Measurements from ENCODE around the gene POLH.
A peak's percentile ranks its signal among the peaks of the same experiment; 100 is the strongest.

Gene POLH

GRCh38 chr6:43621836-43622180 lies 45.8 kb downstream of the POLH start:
- H3K9me3 ChIP-seq (ENCODE audit: control insufficient read depth in 2 of 2, low read length in 2 of 2) = no peaks in the 10 kb centered on the region
- peaks cover 4% of the 10 kb centered on the region for H3K4me1 ChIP-seq (ENCODE audit: control insufficient read depth, insufficient read depth, low read length)
- H3K27ac ChIP-seq (ENCODE audit: low read length) = no peak overlapping the region
- no peak overlapping the region for H3K4me3 ChIP-seq (ENCODE audit: low read length in 2 of 2)
- no peaks in the 10 kb centered on the region for H3K27me3 ChIP-seq (ENCODE audit: control insufficient read depth in 1 of 2, insufficient read depth in 2 of 2, low read length in 2 of 2)
- no peak overlapping the region for H3K9ac ChIP-seq (ENCODE audit: low read length in 2 of 2)
- peaks cover 49 to 55% of the 10 kb centered on the region in 2 donors for H3K36me3 ChIP-seq (ENCODE audit: control insufficient read depth in 2 of 2, insufficient read depth in 2 of 2, low read length in 2 of 2)

GRCh38 chr6:43622541-43622940 lies 46.6 kb downstream of the POLH start:
- no peaks in the 10 kb centered on the region for H3K27me3 ChIP-seq (ENCODE audit: control insufficient read depth in 1 of 2, insufficient read depth in 2 of 2, low read length in 2 of 2)
- peaks cover 12% of the 10 kb centered on the region for H3K4me1 ChIP-seq (ENCODE audit: control insufficient read depth, insufficient read depth, low read length)
- H3K36me3 ChIP-seq (ENCODE audit: control insufficient read depth in 2 of 2, insufficient read depth in 2 of 2, low read length in 2 of 2) = peaks cover 49 to 55% of the 10 kb centered on the region in 2 donors
- no peak overlapping the region for H3K9ac ChIP-seq (ENCODE audit: low read length in 2 of 2)
- no peak overlapping the region for H3K4me3 ChIP-seq (ENCODE audit: low read length in 2 of 2)
- no peak overlapping the region for H3K27ac ChIP-seq (ENCODE audit: low read length)
- no peaks in the 10 kb centered on the region for H3K9me3 ChIP-seq (ENCODE audit: control insufficient read depth in 2 of 2, low read length in 2 of 2)

DNA sequence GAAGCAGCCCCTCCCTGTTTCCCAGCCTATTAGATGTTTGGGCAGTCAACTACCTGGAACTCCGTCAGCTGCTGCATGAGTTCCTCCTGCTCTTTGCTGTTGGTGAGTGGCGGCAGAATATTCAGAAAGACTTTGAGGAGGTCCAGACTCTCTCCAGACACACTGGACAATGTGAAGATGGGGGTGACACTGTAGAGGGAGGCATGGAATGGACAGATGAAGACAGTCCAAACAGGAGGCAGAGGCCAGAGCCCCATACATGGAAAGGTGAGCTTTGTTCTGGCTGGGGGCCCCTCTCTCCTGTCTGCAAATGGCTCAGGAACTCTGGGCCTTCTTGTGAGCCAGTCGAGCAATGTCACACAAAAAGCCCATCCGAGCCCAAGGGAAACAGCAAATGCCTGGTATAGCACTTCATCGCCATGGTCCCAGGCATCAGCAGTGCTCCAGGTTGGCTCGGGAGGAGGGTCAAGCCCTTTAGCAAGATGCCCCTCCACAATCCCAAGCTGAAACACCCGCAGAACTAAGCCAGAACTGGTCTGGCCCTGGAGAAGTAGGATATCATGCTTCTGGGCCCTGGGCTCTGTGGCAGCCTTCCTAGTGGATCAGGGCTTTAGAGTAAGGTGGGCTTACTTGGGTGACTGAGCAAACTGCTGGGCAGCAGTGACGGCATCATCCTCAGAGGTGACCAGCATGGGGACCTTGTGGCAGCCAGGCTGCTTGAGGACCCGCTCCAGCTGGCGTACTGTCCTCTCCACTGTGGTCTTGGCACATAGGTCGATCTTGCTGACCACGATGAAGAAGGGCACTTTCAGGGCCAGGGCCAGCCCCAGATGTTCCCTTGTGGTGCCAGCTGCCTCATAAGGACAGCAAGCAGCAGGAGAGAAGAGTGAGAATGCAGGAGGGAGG lies 48.1 kb downstream of the POLH start:
- peaks cover 16% of the 10 kb centered on the region for H3K4me1 ChIP-seq (ENCODE audit: control insufficient read depth, insufficient read depth, low read length)
- peaks cover 49 to 55% of the 10 kb centered on the region in 2 donors for H3K36me3 ChIP-seq (ENCODE audit: control insufficient read depth in 2 of 2, insufficient read depth in 2 of 2, low read length in 2 of 2)
- no peaks in the 10 kb centered on the region for H3K27me3 ChIP-seq (ENCODE audit: control insufficient read depth in 1 of 2, insufficient read depth in 2 of 2, low read length in 2 of 2)
- no peaks in the 10 kb centered on the region for H3K9me3 ChIP-seq (ENCODE audit: control insufficient read depth in 2 of 2, low read length in 2 of 2)
- H3K4me3 ChIP-seq (ENCODE audit: low read length in 2 of 2) = no peak overlapping the region
- H3K27ac ChIP-seq (ENCODE audit: low read length) = no peak overlapping the region
- H3K9ac ChIP-seq (ENCODE audit: low read length in 2 of 2) = no peak overlapping the region

- H3K36me3 ChIP-seq (ENCODE audit: control insufficient read depth in 2 of 2, insufficient read depth in 2 of 2, low read length in 2 of 2) = peaks cover 49 to 55% of the 10 kb centered on the region in 2 donors
- H3K9ac ChIP-seq (ENCODE audit: low read length in 2 of 2) = no peak overlapping the region
- H3K9me3 ChIP-seq (ENCODE audit: control insufficient read depth in 2 of 2, low read length in 2 of 2) = no peaks in the 10 kb centered on the region
These were observed 48.9 kb downstream of the POLH start for GRCh38 chr6:43624786-43625288.

GRCh38 chr6:43625393-43625992 lies 49.5 kb downstream of the POLH start:
- H3K4me1 ChIP-seq (ENCODE audit: control insufficient read depth, insufficient read depth, low read length) = peaks cover 27% of the 10 kb centered on the region
- H3K36me3 ChIP-seq (ENCODE audit: control insufficient read depth in 2 of 2, insufficient read depth in 2 of 2, low read length in 2 of 2) = peaks cover 48 to 52% of the 10 kb centered on the region in 2 donors
- no peaks in the 10 kb centered on the region for H3K27me3 ChIP-seq (ENCODE audit: control insufficient read depth in 1 of 2, insufficient read depth in 2 of 2, low read length in 2 of 2)
- no peak overlapping the region for H3K27ac ChIP-seq (ENCODE audit: low read length)
- H3K9ac ChIP-seq (ENCODE audit: low read length in 2 of 2) = no peak overlapping the region
- H3K9me3 ChIP-seq (ENCODE audit: control insufficient read depth in 2 of 2, low read length in 2 of 2) = no peaks in the 10 kb centered on the region
- no peak overlapping the region for H3K4me3 ChIP-seq (ENCODE audit: low read length in 2 of 2)

More at GRCh38 chr6:43624786-43625288, 48.9 kb downstream of the POLH start:
- Histone ChIP-seq H3K27ac (ENCODE audit: low read length) (no peak overlapping the region), H3K4me3 (ENCODE audit: low read length in 2 of 2) (no peak overlapping the region), H3K27me3 (ENCODE audit: control insufficient read depth in 1 of 2, insufficient read depth in 2 of 2, low read length in 2 of 2) (no peaks in the 10 kb centered on the region), H3K4me1 (ENCODE audit: control insufficient read depth, insufficient read depth, low read length) (peaks cover 21% of the 10 kb centered on the region)

GRCh38 chr6:43627008-43627825 lies 51.2 kb downstream of the POLH start:
- H3K4me3 ChIP-seq (ENCODE audit: low read length in 2 of 2) = peak overlapping the region in 1 of 2 donors; percentile 17
- H3K9ac ChIP-seq (ENCODE audit: low read length in 2 of 2) = peak overlapping the region in 1 of 2 donors; percentile 58
- no peaks in the 10 kb centered on the region for H3K27me3 ChIP-seq (ENCODE audit: control insufficient read depth in 1 of 2, insufficient read depth in 2 of 2, low read length in 2 of 2)
- H3K9me3 ChIP-seq (ENCODE audit: control insufficient read depth in 2 of 2, low read length in 2 of 2) = no peaks in the 10 kb centered on the region
- H3K27ac ChIP-seq (ENCODE audit: low read length) = peak overlapping the region; percentile 49
- peaks cover 27% of the 10 kb centered on the region for H3K4me1 ChIP-seq (ENCODE audit: control insufficient read depth, insufficient read depth, low read length)
- peaks cover 31 to 34% of the 10 kb centered on the region in 2 donors for H3K36me3 ChIP-seq (ENCODE audit: control insufficient read depth in 2 of 2, insufficient read depth in 2 of 2, low read length in 2 of 2)

GRCh38 chr6:43628393-43629103 lies 52.6 kb downstream of the POLH start:
- Histone ChIP-seq H3K4me1 (ENCODE audit: control insufficient read depth, insufficient read depth, low read length) (peaks cover 27% of the 10 kb centered on the region), H3K36me3 (ENCODE audit: control insufficient read depth in 2 of 2, insufficient read depth in 2 of 2, low read length in 2 of 2) (peaks cover 22 to 23% of the 10 kb centered on the region in 2 donors), H3K27me3 (ENCODE audit: control insufficient read depth in 1 of 2, insufficient read depth in 2 of 2, low read length in 2 of 2) (no peaks in the 10 kb centered on the region), H3K9ac (ENCODE audit: low read length in 2 of 2) (peak overlapping the region; percentile 79 to 94), H3K4me3 (ENCODE audit: low read length in 2 of 2) (peak overlapping the region; percentile 82 to 97), H3K27ac (ENCODE audit: low read length) (peak overlapping the region; percentile 82), H3K9me3 (ENCODE audit: control insufficient read depth in 2 of 2, low read length in 2 of 2) (no peaks in the 10 kb centered on the region)

GRCh38 chr6:43629104-43629504 lies 53.1 kb downstream of the POLH start, which contains the start of gene GTPBP2:
TSS of gene GTPBP2 (minus strand) at chr6:43629264. CDS start at chr6:43629162, 102 bp downstream.
- H3K36me3 ChIP-seq (ENCODE audit: control insufficient read depth in 2 of 2, insufficient read depth in 2 of 2, low read length in 2 of 2) = peaks cover 17 to 18% of the 10 kb centered on the region in 2 donors
- peak within 1 kb of the TSS; percentile 88 to 94 for H3K9ac ChIP-seq (ENCODE audit: low read length in 2 of 2)
- peak within 1 kb of the TSS; percentile 96 for H3K27ac ChIP-seq (ENCODE audit: low read length)
- H3K4me3 ChIP-seq (ENCODE audit: low read length in 2 of 2) = peak within 1 kb of the TSS; percentile 90 to 97
- H3K9me3 ChIP-seq (ENCODE audit: control insufficient read depth in 2 of 2, low read length in 2 of 2) = no peaks in the 10 kb centered on the region
- peaks cover 27% of the 10 kb centered on the region for H3K4me1 ChIP-seq (ENCODE audit: control insufficient read depth, insufficient read depth, low read length)
- H3K27me3 ChIP-seq (ENCODE audit: control insufficient read depth in 1 of 2, insufficient read depth in 2 of 2, low read length in 2 of 2) = no peaks in the 10 kb centered on the region

DNA sequence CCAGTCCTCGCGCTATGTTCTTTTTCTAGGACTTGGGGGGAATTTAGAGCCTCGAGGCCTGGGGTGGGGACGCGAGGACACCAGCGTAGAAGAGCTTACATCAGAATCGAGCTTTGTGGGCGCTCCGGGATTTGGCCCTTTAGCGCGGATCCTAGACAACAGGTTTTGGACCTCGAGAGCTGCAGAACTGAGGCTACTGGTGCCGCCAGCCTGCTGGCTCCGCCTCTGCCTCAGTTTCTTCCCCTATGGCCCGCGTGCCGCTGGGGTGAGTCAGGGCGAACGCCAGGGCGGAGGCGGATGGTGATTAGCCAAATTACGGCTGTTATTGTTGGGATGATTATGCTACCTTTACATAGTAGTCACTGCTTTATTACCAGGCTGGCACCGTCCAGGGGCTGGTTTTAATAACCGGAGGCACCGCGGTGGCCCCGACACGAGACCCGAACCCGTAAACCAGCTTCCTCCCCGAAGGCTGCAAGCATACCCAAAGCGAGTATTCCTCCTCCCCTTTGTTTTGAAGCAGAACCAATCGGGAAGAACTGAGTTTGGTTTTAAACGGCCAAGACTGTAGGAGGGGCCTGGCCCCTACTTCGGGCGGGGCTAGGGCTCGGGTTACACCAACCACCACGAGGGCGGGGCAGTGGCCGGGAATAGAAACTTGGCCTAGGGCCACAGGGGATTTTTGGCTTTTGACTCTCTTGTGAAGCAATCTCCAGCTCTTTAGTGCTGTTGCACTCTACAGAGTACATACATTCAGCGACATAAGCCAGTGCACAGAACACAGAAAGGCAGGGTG lies 53.7 kb downstream of the POLH start:
- Histone ChIP-seq H3K4me3 (ENCODE audit: low read length in 2 of 2) (peak overlapping the region; percentile 90 to 97), H3K9ac (ENCODE audit: low read length in 2 of 2) (peak overlapping the region; percentile 88 to 93), H3K4me1 (ENCODE audit: control insufficient read depth, insufficient read depth, low read length) (peaks cover 24% of the 10 kb centered on the region), H3K27me3 (ENCODE audit: control insufficient read depth in 1 of 2, insufficient read depth in 2 of 2, low read length in 2 of 2) (no peaks in the 10 kb centered on the region), H3K9me3 (ENCODE audit: control insufficient read depth in 2 of 2, low read length in 2 of 2) (no peaks in the 10 kb centered on the region), H3K27ac (ENCODE audit: low read length) (peak overlapping the region; percentile 96), H3K36me3 (ENCODE audit: control insufficient read depth in 2 of 2, insufficient read depth in 2 of 2, low read length in 2 of 2) (peaks cover 12% of the 10 kb centered on the region in 2 donors)

Data from stomach smooth muscle (tissue), 2 donors.